Measurements from ENCODE around the gene NLGN1.

Gene NLGN1

GRCh38 chr3:174233511-174233910 is 836.0 kb downstream of the NLGN1 start:
- TF ChIP-seq ZNF8 (CRISPR knock-in tag; IDR thresholded peaks at IDR 0.05) (no peak), ZC3H10 (CRISPR knock-in tag; IDR thresholded peaks at IDR 0.05) (no peak), ZNF565 (CRISPR knock-in tag; conservative IDR thresholded peaks at IDR 0.05; ENCODE audit: low read depth) (no peak), CSDC2 (CRISPR knock-in tag; IDR thresholded peaks at IDR 0.05) (no peak), TSHZ2 (CRISPR knock-in tag; IDR thresholded peaks at IDR 0.05) (no peak), RARB (CRISPR knock-in tag; IDR thresholded peaks at IDR 0.05) (no peak), ESRRG (CRISPR knock-in tag; IDR thresholded peaks at IDR 0.05) (no peak), TOX (CRISPR knock-in tag; IDR thresholded peaks at IDR 0.05; ENCODE audit: borderline replicate concordance) (no peak), OSR1 (CRISPR knock-in tag; IDR thresholded peaks at IDR 0.05) (no peak), GLIS3 (CRISPR knock-in tag; IDR thresholded peaks at IDR 0.05) (no peak), TCF4 (CRISPR knock-in tag; IDR thresholded peaks at IDR 0.05; ENCODE audit: borderline replicate concordance) (no peak), PPARA (CRISPR knock-in tag; IDR thresholded peaks at IDR 0.05; ENCODE audit: borderline replicate concordance) (no peak), POU6F1 (CRISPR knock-in tag; IDR thresholded peaks at IDR 0.05; ENCODE audit: borderline replicate concordance, low read depth) (no peak)
- no peak for ATAC-seq

GRCh38 chr3:174242311-174243041 is 844.9 kb downstream of the NLGN1 start:
- ATAC-seq = no peak
- TF ChIP-seq ARNTL (CRISPR knock-in tag; IDR thresholded peaks at IDR 0.05; ENCODE audit: borderline replicate concordance, low read depth) = no peak
- no peak for TF ChIP-seq TOX (CRISPR knock-in tag; IDR thresholded peaks at IDR 0.05; ENCODE audit: borderline replicate concordance)
- TF ChIP-seq ZC3H10 (CRISPR knock-in tag; IDR thresholded peaks at IDR 0.05) = no peak
- TF ChIP-seq ZNF70 (CRISPR knock-in tag; IDR thresholded peaks at IDR 0.05) = no peak
- TF ChIP-seq ISL1 (CRISPR knock-in tag; IDR thresholded peaks at IDR 0.05) = no peak
- TF ChIP-seq ZFP3 (CRISPR knock-in tag; IDR thresholded peaks at IDR 0.05) = no peak

GRCh38 chr3:174243171-174243570 is 845.6 kb downstream of the NLGN1 start:
- ATAC-seq = no peak
- TF ChIP-seq CREB5 (CRISPR knock-in tag; IDR thresholded peaks at IDR 0.05; ENCODE audit: low read depth) = no peak
- no peak for TF ChIP-seq ZNF8 (CRISPR knock-in tag; IDR thresholded peaks at IDR 0.05)
- TF ChIP-seq ESRRG (CRISPR knock-in tag; IDR thresholded peaks at IDR 0.05) = no peak
- no peak for TF ChIP-seq ARNTL (CRISPR knock-in tag; IDR thresholded peaks at IDR 0.05; ENCODE audit: borderline replicate concordance, low read depth)
- no peak for TF ChIP-seq ISL1 (CRISPR knock-in tag; IDR thresholded peaks at IDR 0.05)
- no peak for TF ChIP-seq ZNF565 (CRISPR knock-in tag; conservative IDR thresholded peaks at IDR 0.05; ENCODE audit: low read depth)

GRCh38 chr3:174247687-174248152 is 850.2 kb downstream of the NLGN1 start:
- ATAC-seq = peak; percentile 49; the same call in 1 of the 3 replicates
- no peak for TF ChIP-seq ZFP3 (CRISPR knock-in tag; IDR thresholded peaks at IDR 0.05)
- TF ChIP-seq ESRRG (CRISPR knock-in tag; IDR thresholded peaks at IDR 0.05) = no peak
- 0 out of 2 replicates have a peak, but pooled peaks have one; percentile 28 for TF ChIP-seq CSRNP3 (CRISPR knock-in tag; IDR thresholded peaks at IDR 0.05)
- peak; percentile 94; the same call in 1 of the 2 replicates for TF ChIP-seq TCF4 (CRISPR knock-in tag; IDR thresholded peaks at IDR 0.05; ENCODE audit: borderline replicate concordance)
- TF ChIP-seq TSHZ2 (CRISPR knock-in tag; IDR thresholded peaks at IDR 0.05) = peak; percentile 86; the same call in 1 of the 2 replicates

Data from SK-N-SH treated with all-trans-retinoic acid at 6 μM for 48 hours (cell line).